CD14-positive monocyte (primary cell): ENCODE results near the gene SERPINB8. TPM values are rescaled to one million over a fixed set of nuclear protein-coding genes. Genes with fewer than 3 reads are reported as not detected.

Experiments used
- DNase-seq, 3 donors: peaks; one replicate each; pipeline ENCODE4 v3.0.0-alpha.2; 2011 to 2022
- H2AFZ ChIP-seq: 2 replicates; pipeline ENCODE4 v1.6.0; 2012; ENCODE audit warnings: mild to moderate bottlenecking, low read depth, low read length, inconsistent platforms; ENCODE audit not compliant: insufficient read depth, poor library complexity, severe bottlenecking
- H3K27ac ChIP-seq, 2 donors: 1 replicate in 1 of 2; 2 replicates in 1 of 2; pipeline ENCODE4 v1.5.1; 2012 to 2013; ENCODE audit warnings: low read length in 2 of 2, control low read depth in 1 of 2, inconsistent platforms in 1 of 2, low read depth in 1 of 2, mild to moderate bottlenecking in 1 of 2
- H3K27me3 ChIP-seq, 2 donors: one replicate each; pipeline versions ENCODE4 v1.6.0 to v1.6.1; 2011 to 2013; ENCODE audit warnings: low read length in 2 of 2; ENCODE audit not compliant: control insufficient read depth in 2 of 2, insufficient read depth in 2 of 2
- H3K36me3 ChIP-seq, 2 donors: replicated peaks in 1 of 2; 1 replicate in 1 of 2; 2 replicates in 1 of 2; pipeline versions ENCODE4 v1.5.1 to v1.6.1; 2012 to 2013; ENCODE audit warnings: low read length in 2 of 2, control low read depth in 1 of 2, inconsistent platforms in 1 of 2, mild to moderate bottlenecking in 1 of 2; ENCODE audit not compliant: insufficient read depth in 2 of 2, control insufficient read depth in 1 of 2
- H3K4me1 ChIP-seq, 2 donors: 1 replicate in 1 of 2; 2 replicates in 1 of 2; pipeline versions ENCODE4 v1.5.1 to v1.6.1; 2012 to 2013; ENCODE audit warnings: low read length in 2 of 2, control low read depth in 1 of 2, inconsistent platforms in 1 of 2, mild to moderate bottlenecking in 1 of 2, moderate library complexity in 1 of 2; ENCODE audit not compliant: insufficient read depth in 2 of 2, control insufficient read depth in 1 of 2
- H3K4me2 ChIP-seq: replicated peaks from 2 replicates; pipeline ENCODE3; 2012; ENCODE audit warnings: low read length, moderate library complexity, mild to moderate bottlenecking; ENCODE audit not compliant: poor library complexity, severe bottlenecking; ENCODE audit errors: extremely low read depth
- H3K4me3 ChIP-seq, 3 experiments: fragments of 200-600 bp in 1 of 3; sonication (generic) in 1 of 3; replicated peaks in 1 of 3; 1 replicate in 2 of 3; 2 replicates in 1 of 3; pipeline ENCODE4 v1.5.1; 2011 to 2013; ENCODE audit warnings: low read length in 3 of 3, mild to moderate bottlenecking in 3 of 3, control low read depth in 2 of 3, low read depth in 2 of 3, inconsistent platforms in 1 of 3, moderate library complexity in 1 of 3
- H3K79me2 ChIP-seq: 2 replicates; pipeline ENCODE4 v1.6.0; 2012; ENCODE audit warnings: mild to moderate bottlenecking, control low read depth, inconsistent platforms, low read length, moderate library complexity; ENCODE audit not compliant: insufficient read depth
- H3K9ac ChIP-seq: 2 replicates; pipeline ENCODE4 v1.6.0; 2017; ENCODE audit warnings: low read length, mild to moderate bottlenecking; ENCODE audit not compliant: insufficient read depth, poor library complexity, severe bottlenecking
- H3K9me3 ChIP-seq, 2 donors: replicated peaks in 1 of 2; 1 replicate in 1 of 2; 2 replicates in 1 of 2; pipeline versions ENCODE4 v1.5.1 to v1.6.1; 2012 to 2013; ENCODE audit warnings: low read length in 2 of 2, control low read depth in 1 of 2; ENCODE audit not compliant: control insufficient read depth in 1 of 2, insufficient read depth in 1 of 2
- H4K20me1 ChIP-seq: 2 replicates; pipeline ENCODE4 v1.6.0; 2012; ENCODE audit warnings: mild to moderate bottlenecking, low read length, control low read depth, moderate library complexity; ENCODE audit not compliant: insufficient read depth
- H3K27ac Mint-ChIP-seq, 7 donors: one replicate each; pipeline ENCODE4 v1.8.0; 2020; ENCODE audit warnings: mild to moderate bottlenecking in 7 of 7, mixed read lengths in 7 of 7, moderate library complexity in 6 of 7, inconsistent platforms in 2 of 7
- H3K27me3 Mint-ChIP-seq, 3 donors: one replicate each; pipeline ENCODE4 v1.8.0; 2021 to 2022; ENCODE audit warnings: low read depth in 3 of 3, mild to moderate bottlenecking in 3 of 3, mixed read lengths in 3 of 3, moderate library complexity in 3 of 3, inconsistent platforms in 1 of 3
- H3K36me3 Mint-ChIP-seq, 2 donors: one replicate each; pipeline ENCODE4 v1.8.0; 2020; ENCODE audit warnings: mixed read lengths in 2 of 2, inconsistent platforms in 1 of 2, mild to moderate bottlenecking in 1 of 2
- H3K4me1 Mint-ChIP-seq: one replicate; pipeline ENCODE4 v1.8.0; 2020; ENCODE audit warnings: mild to moderate bottlenecking, mixed read lengths
- H3K4me3 Mint-ChIP-seq, 2 donors: one replicate each; pipeline ENCODE4 v1.8.0; 2020; ENCODE audit warnings: mild to moderate bottlenecking in 2 of 2, mixed read lengths in 2 of 2, moderate library complexity in 1 of 2
- H3K9me3 Mint-ChIP-seq, 7 donors: one replicate each; pipeline ENCODE4 v1.8.0; 2020 to 2022; ENCODE audit warnings: mixed read lengths in 7 of 7, mild to moderate bottlenecking in 6 of 7, moderate library complexity in 6 of 7, inconsistent platforms in 2 of 7
- WGBS: methylation state at CpG from one replicate; pipeline ENCODE4 v1.1.5; 2013; ENCODE audit warnings: missing lambda C conversion rate; ENCODE audit not compliant: insufficient coverage; 5-methylcytosine and 5-hydroxymethylcytosine counted together
- intact Hi-C, 2 donors: fragments of 100-400 bp; cut with micrococcal nuclease; formaldehyde crosslinking; loops; one replicate each; pipeline versions ENCODE4 v1.15.0 to v1.15.1; 2023
- polyA plus RNA-seq, 3 donors: library from polyadenylated mRNA; depleted of rRNA in 1 of 3; unstranded in 2 of 3; stranded (reverse) in 1 of 3; fragments of 300-500 nt in 2 of 3; fragments of >200 nt in 1 of 3; fragmentation: Illumina TruSeq in 2 of 3; gene quantifications; 1 replicate in 2 of 3; 2 replicates in 1 of 3; pipeline ENCODE4 v1.2.3, GENCODE V29; 2012 to 2021
- TF ChIP-seq, protein P1 (sequence below): fragments of 200-600 bp; IDR thresholded peaks from one replicate; pipeline ENCODE4 v1.8.0; 2022; ENCODE audit warnings: antibody characterized with exemption, mild to moderate bottlenecking

SERPINB8 gene
- polyA plus RNA-seq, 3 donors: 30.3 to 141 (median 115) TPM

DNA sequence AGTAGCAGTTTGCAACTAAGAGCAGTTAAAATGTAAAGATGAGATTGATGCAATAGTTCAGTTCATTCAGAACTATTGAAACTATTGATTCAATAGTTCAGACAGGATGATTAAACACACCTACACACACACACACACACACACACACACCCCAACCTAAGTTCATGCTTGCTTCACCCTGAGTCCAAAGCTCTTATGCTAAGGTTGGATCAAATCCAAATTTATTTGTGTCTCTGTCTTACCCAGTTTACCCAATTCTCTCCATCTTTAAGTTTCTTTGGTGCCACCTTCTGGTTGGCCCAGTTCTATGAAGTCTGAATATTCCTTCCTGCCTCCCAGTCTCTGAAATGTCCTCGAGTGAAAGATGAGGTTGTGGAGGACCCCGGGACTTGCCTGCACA is 5.1 kb downstream of the SERPINB8 start:
- no peak overlapping the region for H2AFZ ChIP-seq
- TF ChIP-seq, protein P1, sequence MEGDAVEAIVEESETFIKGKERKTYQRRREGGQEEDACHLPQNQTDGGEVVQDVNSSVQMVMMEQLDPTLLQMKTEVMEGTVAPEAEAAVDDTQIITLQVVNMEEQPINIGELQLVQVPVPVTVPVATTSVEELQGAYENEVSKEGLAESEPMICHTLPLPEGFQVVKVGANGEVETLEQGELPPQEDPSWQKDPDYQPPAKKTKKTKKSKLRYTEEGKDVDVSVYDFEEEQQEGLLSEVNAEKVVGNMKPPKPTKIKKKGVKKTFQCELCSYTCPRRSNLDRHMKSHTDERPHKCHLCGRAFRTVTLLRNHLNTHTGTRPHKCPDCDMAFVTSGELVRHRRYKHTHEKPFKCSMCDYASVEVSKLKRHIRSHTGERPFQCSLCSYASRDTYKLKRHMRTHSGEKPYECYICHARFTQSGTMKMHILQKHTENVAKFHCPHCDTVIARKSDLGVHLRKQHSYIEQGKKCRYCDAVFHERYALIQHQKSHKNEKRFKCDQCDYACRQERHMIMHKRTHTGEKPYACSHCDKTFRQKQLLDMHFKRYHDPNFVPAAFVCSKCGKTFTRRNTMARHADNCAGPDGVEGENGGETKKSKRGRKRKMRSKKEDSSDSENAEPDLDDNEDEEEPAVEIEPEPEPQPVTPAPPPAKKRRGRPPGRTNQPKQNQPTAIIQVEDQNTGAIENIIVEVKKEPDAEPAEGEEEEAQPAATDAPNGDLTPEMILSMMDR: peak; percentile 36
- peaks cover 93% of the 10 kb centered on the region for H3K79me2 ChIP-seq
- H3K27ac ChIP-seq: peak overlapping the region; percentile 64 to 81
- Mint-ChIP-seq H3K27me3 (peaks cover 0 to 2% (median 0%) of the 10 kb centered on the region in 3 donors), H3K4me1 (peaks cover 85% of the 10 kb centered on the region), H3K27ac (peak overlapping the region; percentile 82 to 93 (median 89)), H3K36me3 (peaks cover 9 to 24% of the 10 kb centered on the region in 2 donors), H3K9me3 (no peaks in the 10 kb centered on the region), H3K4me3 (peak overlapping the region; percentile 57 to 86)
- no peak overlapping the region for H3K9ac ChIP-seq
- intact Hi-C loops: loop anchor here (5.0 to 10.0 kb wide), 4 partner anchors 83 to 1260 kb away; partner anchors contain the start of genes PHLPP1 (in 1 of the 2) and VPS4B (in 1 of the 2)
- peaks cover 73 to 81% of the 10 kb centered on the region in 2 donors for H3K4me1 ChIP-seq
- peaks cover 14% of the 10 kb centered on the region for H4K20me1 ChIP-seq
- no CpG with 5 or more reads among the region's 2 CpGs for WGBS
- DNase-seq: peak in 2 of 3 donors; percentile 48 to 54
- H3K4me2 ChIP-seq: peak overlapping the region; percentile 72
- no peaks in the 10 kb centered on the region for H3K9me3 ChIP-seq
- H3K36me3 ChIP-seq: peaks cover under 1 to 17% of the 10 kb centered on the region in 2 donors
- H3K27me3 ChIP-seq: no peaks in the 10 kb centered on the region
- peak overlapping the region in 2 of 3 experiments; percentile 28 to 62 for H3K4me3 ChIP-seq

GRCh38 chr18:63975628-63976027 is 5.7 kb downstream of the SERPINB8 start:
- no peaks in the 10 kb centered on the region for H3K27me3 ChIP-seq

More at GRCh38 chr18:63975628-63976027, 5.7 kb downstream of the SERPINB8 start:
- Mint-ChIP-seq H3K27ac (peak overlapping the region; percentile 82 to 93 (median 89)), H3K36me3 (peaks cover 13 to 31% of the 10 kb centered on the region in 2 donors), H3K4me3 (peak overlapping the region in 1 of 2 donors; percentile 86), H3K27me3 (peaks cover 0 to 2% (median 0%) of the 10 kb centered on the region in 3 donors), H3K9me3 (no peaks in the 10 kb centered on the region), H3K4me1 (peaks cover 92% of the 10 kb centered on the region)
- Histone ChIP-seq H3K27ac (peak overlapping the region; percentile 43 to 81), H3K36me3 (peaks cover 7 to 23% of the 10 kb centered on the region in 2 donors), H4K20me1 (peaks cover 20% of the 10 kb centered on the region), H3K79me2 (peaks cover 93% of the 10 kb centered on the region), H3K9ac (no peak overlapping the region), H3K4me2 (peak overlapping the region; percentile 72), H2AFZ (no peak overlapping the region), H3K4me3 (peak overlapping the region in 1 of 3 experiments; percentile 62), H3K9me3 (no peaks in the 10 kb centered on the region), H3K4me1 (peaks cover 79 to 87% of the 10 kb centered on the region in 2 donors)
- TF ChIP-seq, protein P1: no peak
- no CpG with 5 or more reads among the region's 3 CpGs for WGBS
- intact Hi-C loops: loop anchor here (5.0 to 10.0 kb wide), 4 partner anchors 83 to 1261 kb away; partner anchors contain the start of genes PHLPP1 (in 1 of the 2) and VPS4B (in 1 of the 2)
- peak; percentile 30 to 71 (median 64) for DNase-seq
